HepG2 (cell line): ENCODE data around the gene APOBEC3B. TPM values are rescaled to one million over a fixed set of nuclear protein-coding genes. Genes with fewer than 3 reads are reported as not detected.
A peak's percentile ranks its signal among the peaks of the same experiment; 100 is the strongest.

ENCODE experiments used
- ATAC-seq: fragments of 200-7000 bp; cut with Tn5 transposase; 3 replicates; pipeline ENCODE4 v1.9.1; 2020; ENCODE audit warnings: mild to moderate bottlenecking, moderate library complexity
- BruUV-seq: library from RNA; stranded (reverse); fragments of 400-500 nt; replicated peaks from 2 replicates; lab custom pipeline; 2021; lab: Mats Ljungman, UMichigan
- CTCF ChIA-PET: fragments of 300-600 bp; formaldehyde crosslinking; extraction: SDS; loops from one replicate; lab custom pipeline; 2021; ENCODE audit warnings: low total read pairs, inconsistent platforms, low intra/inter-chr PET ratio; lab: Yijun Ruan, JAX
- POLR2A ChIA-PET: fragments of 350-600 bp; sonication (Branson Sonifier 250); formaldehyde crosslinking; loops from one replicate; lab custom pipeline; 2020; ENCODE audit warnings: antibody characterized with exemption, inconsistent platforms; lab: Yijun Ruan, JAX
- DNase-seq: peaks from one replicate; pipeline ENCODE4 v3.0.0-alpha.2; 2015; ENCODE audit warnings: low spot score
- FAIRE-seq: peaks from 3 replicates; lab custom pipeline; 2011; peaks lifted over from hg19 to GRCh38; lab: Jason Lieb, UNC
- H2AFZ ChIP-seq: one replicate; pipeline ENCODE4 v1.6.1; 2011; ENCODE audit warnings: low read length, inconsistent platforms
- H3K27ac ChIP-seq: fragments of 300-600 bp; 3 replicates; pipeline ENCODE4 v1.8.0; 2011; ENCODE audit warnings: mixed run types, mild to moderate bottlenecking, mixed read lengths, low read length, inconsistent platforms; ENCODE audit not compliant: insufficient read depth; ENCODE audit errors: extremely low read length
- H3K27me3 ChIP-seq, 2 experiments: fragments of 200-600 bp in 1 of 2; 2 replicates in 1 of 2; 3 replicates in 1 of 2; pipeline versions ENCODE4 v1.6.0 to v1.8.0; 2011; ENCODE audit warnings: low read length in 2 of 2, mild to moderate bottlenecking in 2 of 2, moderate library complexity in 2 of 2, inconsistent platforms in 1 of 2; ENCODE audit not compliant: insufficient read depth in 2 of 2, control insufficient read depth in 1 of 2
- H3K36me3 ChIP-seq, 2 experiments: fragments of 200-600 bp in 1 of 2; replicated peaks in 1 of 2; 2 replicates in 1 of 2; 3 replicates in 1 of 2; pipeline versions ENCODE4 v1.5.1 to v1.8.0; 2011; ENCODE audit warnings: low read length in 2 of 2, inconsistent platforms in 1 of 2; ENCODE audit not compliant: insufficient read depth in 2 of 2, control insufficient read depth in 1 of 2
- H3K4me1 ChIP-seq: 2 replicates; pipeline ENCODE4 v1.5.1; 2012; ENCODE audit warnings: low read length, inconsistent platforms; ENCODE audit not compliant: insufficient read depth
- H3K4me2 ChIP-seq: 2 replicates; pipeline ENCODE4 v1.6.0; 2011; ENCODE audit warnings: low read depth, low read length, inconsistent platforms
- H3K4me3 ChIP-seq, 3 experiments: fragments of 200-600 bp in 1 of 3; sonication (generic), shearing (Covaris generic) in 1 of 3; replicated peaks in 1 of 3; 2 replicates each; pipeline ENCODE4 v1.5.1; 2011 to 2016; ENCODE audit warnings: low read length in 3 of 3, inconsistent platforms in 2 of 3, low read depth in 2 of 3, mild to moderate bottlenecking in 2 of 3, control low read depth in 1 of 3, mixed read lengths in 1 of 3; ENCODE audit not compliant: insufficient read depth in 1 of 3
- H3K79me2 ChIP-seq: one replicate; pipeline ENCODE4 v1.6.1; 2011; ENCODE audit warnings: low read length, inconsistent platforms; ENCODE audit not compliant: insufficient read depth
- H3K9ac ChIP-seq: 2 replicates; pipeline ENCODE4 v1.6.0; 2011; ENCODE audit warnings: mild to moderate bottlenecking, low read depth, low read length, inconsistent platforms; ENCODE audit not compliant: insufficient read depth
- H3K9me3 ChIP-seq: 2 replicates; pipeline ENCODE4 v1.5.1; 2012; ENCODE audit warnings: mild to moderate bottlenecking, low read length
- H4K20me1 ChIP-seq: 2 replicates; pipeline ENCODE4 v1.6.0; 2011; ENCODE audit warnings: inconsistent platforms, mild to moderate bottlenecking, low read length, moderate library complexity; ENCODE audit not compliant: insufficient read depth
- YY1 ChIP-seq: IDR thresholded peaks from 2 replicates; pipeline ENCODE4 v1.6.1; 2011; ENCODE audit warnings: low read length, low read depth, moderate library complexity, mild to moderate bottlenecking; ENCODE audit not compliant: insufficient read depth, insufficient replicate concordance
- ZBTB38 ChIP-seq: sonication (generic); formaldehyde crosslinking; IDR thresholded peaks from 2 replicates; pipeline ENCODE4 v1.5.1; 2020; ENCODE audit warnings: mild to moderate bottlenecking, missing genetic modification reagents
- ZNF530 ChIP-seq: sonication (generic); formaldehyde crosslinking; IDR thresholded peaks from 2 replicates; pipeline ENCODE4 v1.5.0; 2020; ENCODE audit warnings: low read depth, mild to moderate bottlenecking, missing genetic modification reagents
- ZNF580 ChIP-seq: IDR thresholded peaks from 2 replicates; pipeline ENCODE4 v1.6.1; 2016; ENCODE audit warnings: low read depth, borderline replicate concordance
- ZNF687 ChIP-seq: sonication (generic); formaldehyde crosslinking; IDR thresholded peaks from 2 replicates; pipeline ENCODE4 v1.5.1; 2020; ENCODE audit warnings: mild to moderate bottlenecking, missing genetic modification reagents, moderate library complexity
- WGBS: methylation state at CpG from one replicate; pipeline ENCODE4 v1.1.6; 2017; ENCODE audit warnings: low lambda C conversion rate; 5-methylcytosine and 5-hydroxymethylcytosine counted together
- in situ Hi-C: cut with HindIII; loops from 2 replicates; pipeline ENCODE4 v1.10.0; 2017; ENCODE audit warnings: low pct_unique_long_range_greater_than_20kb; ENCODE audit not compliant: extremely low pct_ligation_motif_present
- intact Hi-C: fragments of 100-400 bp; cut with micrococcal nuclease; formaldehyde crosslinking; loops from one replicate; pipeline ENCODE4 v1.10.0; 2022; ENCODE audit not compliant: unreplicated experiment
- polyA plus RNA-seq, 8 experiments: library from polyadenylated mRNA; depleted of rRNA in 3 of 8; stranded (reverse) in 7 of 8; unstranded in 1 of 8; fragments of >200 nt; fragmentation: Illumina TruSeq in 4 of 8; extraction: Trizol in 4 of 8; gene quantifications; 2 replicates each; pipeline versions ENCODE4 v1.2.1 to v1.2.3, GENCODE V29; 2011 to 2016; ENCODE audit warnings: low read depth in 4 of 8, missing spikeins in 1 of 8, mixed read lengths in 1 of 8; ENCODE audit not compliant: insufficient read depth in 1 of 8
- total RNA-seq, 5 experiments: library from RNA; depleted of rRNA; stranded (reverse); fragments of >200 nt; fragmentation: Illumina TruSeq; extraction: Trizol; gene quantifications; 2 replicates each; pipeline ENCODE4 v1.2.3, GENCODE V29; 2016; ENCODE audit warnings: low read depth in 1 of 5

The APOBEC3B gene
- total and polyA plus RNA-seq, 2 of the 13 experiments (the other 11 are each of a cell fraction or from before 2014, with no cell fraction given) = 6.7 to 8.8 TPM

- 37% methylated on average over 15 of the region's 15 CpGs for WGBS
Observed at GRCh38 chr22:39010946-39011345, 28.8 kb downstream of the APOBEC3B start.

More at GRCh38 chr22:39010946-39011345, 28.8 kb downstream of the APOBEC3B start:
- Histone ChIP-seq H3K4me2 (peak overlapping the region; percentile 32; the same call in 1 of the 2 replicates), H3K36me3 (no peaks in the 10 kb centered on the region), H3K27me3 (no peaks in the 10 kb centered on the region; a peak in 2 of 5 replicates), H3K9me3 (no peaks in the 10 kb centered on the region), H4K20me1 (no peaks in the 10 kb centered on the region), H3K79me2 (no peaks in the 10 kb centered on the region), H2AFZ (no peak overlapping the region), H3K27ac (no peak overlapping the region), H3K4me3 (no peak overlapping the region), H3K9ac (no peak overlapping the region), H3K4me1 (peaks cover 49% of the 10 kb centered on the region)
- intact Hi-C loops (no loop called here), in situ Hi-C loops (loop anchor here (5.0 kb wide), 1 partner anchor 106 kb away; no protein-coding TSS in a partner anchor)
- ATAC-seq (no peak), DNase-seq (no peak), FAIRE-seq (no peak)
- BruUV-seq = no TSS peak
- ChIA-PET POLR2A (no interaction called here), CTCF (interaction anchor here (0.9 kb wide), 1 partner anchor 107 kb away, joined by 4 read pairs; no protein-coding TSS in a partner anchor)
- no peak for TF ChIP-seq ZNF530 (CRISPR knock-in tag)
- TF ChIP-seq ZNF687 (CRISPR knock-in tag) = 0 out of 2 replicates have a peak, but pooled peaks have one; percentile 25
- TF ChIP-seq ZBTB38 (CRISPR knock-in tag) = no peak
- TF ChIP-seq YY1 = no peak
- no peak for TF ChIP-seq ZNF580 (CRISPR knock-in tag)
